Neural cell (in vitro differentiated cells): ENCODE data around the gene SNCA. TPM values are rescaled to one million over a fixed set of nuclear protein-coding genes. Genes with fewer than 3 reads are reported as not detected.
A peak's percentile ranks its signal among the peaks of the same experiment; 100 is the strongest.

Source experiments
- H2AFZ ChIP-seq: fragments of 200-600, 300-800 bp; sonication (generic), shearing (Covaris generic); 2 replicates; pipeline ENCODE4 v1.6.0; 2014; ENCODE audit warnings: low read depth, mild to moderate bottlenecking, antibody characterized with exemption, low read length, moderate library complexity
- H3F3A ChIP-seq: fragments of 200-600 bp; shearing (Covaris generic); 2 replicates; pipeline ENCODE4 v1.6.1; 2016; ENCODE audit warnings: mild to moderate bottlenecking, moderate library complexity, mixed read lengths, antibody characterized with exemption, low read length; ENCODE audit not compliant: insufficient read depth, poor library complexity, severe bottlenecking
- H3K27ac ChIP-seq: fragments of 200-600, 300-800 bp; sonication (generic), shearing (Covaris generic); 2 replicates; pipeline ENCODE4 v1.5.1; 2014; ENCODE audit warnings: mild to moderate bottlenecking, low read length, moderate library complexity
- H3K27me3 ChIP-seq: fragments of 300-800, 200-600 bp; sonication (generic), shearing (Covaris generic); 2 replicates; pipeline ENCODE4 v1.6.0; 2014; ENCODE audit warnings: mild to moderate bottlenecking, low read depth, low read length, moderate library complexity; ENCODE audit not compliant: insufficient read depth
- H3K36me3 ChIP-seq: fragments of 300-800, 200-600 bp; sonication (generic), shearing (Covaris generic); 2 replicates; pipeline ENCODE4 v1.5.1; 2014; ENCODE audit warnings: mild to moderate bottlenecking, antibody characterized with exemption, low read length, moderate library complexity; ENCODE audit not compliant: insufficient read depth
- H3K4me2 ChIP-seq: fragments of 300-800, 200-600 bp; sonication (generic), shearing (Covaris generic); 2 replicates; pipeline ENCODE4 v1.6.0; 2014; ENCODE audit warnings: mild to moderate bottlenecking, low read length
- H3K4me3 ChIP-seq: fragments of 300-800, 200-600 bp; sonication (generic), shearing (Covaris generic); 2 replicates; pipeline ENCODE4 v1.5.1; 2014; ENCODE audit warnings: mild to moderate bottlenecking, low read length, moderate library complexity
- H3K79me2 ChIP-seq: fragments of 200-600 bp; shearing (Covaris generic); replicated peaks from 2 replicates; pipeline ENCODE4 v1.6.0; 2014; ENCODE audit warnings: mild to moderate bottlenecking, low read length, moderate library complexity; ENCODE audit not compliant: insufficient read depth
- H3K9ac ChIP-seq: fragments of 300-800, 200-600 bp; sonication (generic), shearing (Covaris generic); 2 replicates; pipeline ENCODE4 v1.6.1; 2016; ENCODE audit warnings: mild to moderate bottlenecking, low read length, mixed read lengths
- H3K9me2 ChIP-seq: fragments of 200-600 bp; shearing (Covaris generic); 2 replicates; pipeline ENCODE4 v1.6.1; 2016; ENCODE audit warnings: mild to moderate bottlenecking, low read length, mixed read lengths; ENCODE audit not compliant: insufficient read depth
- H3K9me3 ChIP-seq: fragments of 200-600, 300-800 bp; sonication (generic), shearing (Covaris generic); 2 replicates; pipeline ENCODE4 v1.6.1; 2016; ENCODE audit warnings: mild to moderate bottlenecking, mixed run types, low read length, moderate library complexity, mixed read lengths
- H4K20me1 ChIP-seq: fragments of 200-600 bp; shearing (Covaris generic); 2 replicates; pipeline ENCODE4 v1.6.1; 2016; ENCODE audit warnings: mild to moderate bottlenecking, mixed run types; ENCODE audit not compliant: insufficient read depth
- CTCF ChIP-seq: fragments of 450-650 bp; IDR thresholded peaks from 2 replicates; pipeline ENCODE4 v1.5.1; 2014; ENCODE audit warnings: antibody characterized with exemption, mild to moderate bottlenecking, moderate library complexity; ENCODE audit not compliant: poor library complexity, severe bottlenecking
- EP300 ChIP-seq: fragments of 450-650 bp; conservative IDR thresholded peaks from 2 replicates; pipeline ENCODE4 v1.6.1; 2014; ENCODE audit warnings: antibody characterized with exemption, mild to moderate bottlenecking, moderate library complexity; ENCODE audit not compliant: poor library complexity, severe bottlenecking
- EZH2 ChIP-seq: fragments of 200-600, 300-800 bp; shearing (Covaris generic), sonication (generic); IDR thresholded peaks from 2 replicates; pipeline ENCODE4 v1.6.1; 2014; ENCODE audit warnings: antibody characterized with exemption, low read length, borderline replicate concordance, mild to moderate bottlenecking; ENCODE audit not compliant: insufficient read depth, poor library complexity, severe bottlenecking
- MXI1 ChIP-seq: fragments of 450-650 bp; conservative IDR thresholded peaks from 2 replicates; pipeline ENCODE4 v1.6.1; 2014; ENCODE audit warnings: antibody characterized with exemption, mild to moderate bottlenecking; ENCODE audit not compliant: poor library complexity, severe bottlenecking
- POLR2AphosphoS5 ChIP-seq: IDR thresholded peaks from 2 replicates; pipeline ENCODE4 v1.6.1; 2012
- RAD21 ChIP-seq: fragments of 450-650 bp; conservative IDR thresholded peaks from 2 replicates; pipeline ENCODE4 v1.6.1; 2014; ENCODE audit warnings: antibody characterized with exemption, mild to moderate bottlenecking, moderate library complexity
- REST ChIP-seq: IDR thresholded peaks from 2 replicates; pipeline ENCODE4 v1.6.1; 2012; ENCODE audit warnings: borderline replicate concordance
- SMC3 ChIP-seq: fragments of 450-650 bp; conservative IDR thresholded peaks from 2 replicates; pipeline ENCODE4 v1.6.1; 2014; ENCODE audit warnings: antibody characterized with exemption, mild to moderate bottlenecking, moderate library complexity; ENCODE audit not compliant: poor library complexity
- TAF1 ChIP-seq: IDR thresholded peaks from 2 replicates; pipeline ENCODE4 v1.6.1; 2012; ENCODE audit warnings: low read depth
- polyA minus RNA-seq: library from RNA; depleted of rRNA, polyadenylated mRNA; stranded (reverse); fragments of >200 nt; gene quantifications from 2 replicates; pipeline ENCODE4 v1.2.3, GENCODE V29; 2014
- polyA plus RNA-seq: library from polyadenylated mRNA; depleted of rRNA; stranded (reverse); fragments of >200 nt; gene quantifications from 2 replicates; pipeline ENCODE4 v1.2.3, GENCODE V29; 2014

Gene SNCA
- polyA plus RNA-seq (66.1 and 70.5 TPM in 2 replicates), polyA minus RNA-seq (57.7 and 61.4 TPM in 2 replicates)

GRCh38 chr4:89836897-89837384, at the start of gene SNCA:
TSS of gene SNCA (minus strand) at chr4:89837161. CDS start at chr4:89835667, 1,494 bp downstream.
- H3K27me3 ChIP-seq: no peaks in the 10 kb centered on the region
- H3K27ac ChIP-seq: peak within 1 kb of the TSS; percentile 81
- no peaks in the 10 kb centered on the region for H3K9me3 ChIP-seq

GRCh38 chr4:89879215-89879614, 42.3 kb upstream of the SNCA start:
- H3K9me2 ChIP-seq: no peaks in the 10 kb centered on the region
- H3F3A ChIP-seq: peaks cover 3% of the 10 kb centered on the region
- no peaks in the 10 kb centered on the region for H3K27me3 ChIP-seq
- H3K9me3 ChIP-seq: no peaks in the 10 kb centered on the region
- H3K36me3 ChIP-seq: no peaks in the 10 kb centered on the region
- H2AFZ ChIP-seq: no peak overlapping the region
- peaks cover 40% of the 10 kb centered on the region for H3K79me2 ChIP-seq
- no peak overlapping the region for H3K27ac ChIP-seq
- no peak overlapping the region for H3K4me2 ChIP-seq
- no peak overlapping the region for H3K9ac ChIP-seq
- H3K4me3 ChIP-seq: peak overlapping the region; percentile 21
- H4K20me1 ChIP-seq: no peaks in the 10 kb centered on the region
- TF ChIP-seq SMC3 (no peak), CTCF (no peak), EZH2 (no peak), MXI1 (no peak), REST (no peak)

More at GRCh38 chr4:89836897-89837384, at the start of gene SNCA:
- H3K9ac ChIP-seq: peak within 1 kb of the TSS; percentile 82
- TF ChIP-seq CTCF (no peak), RAD21 (no peak), TAF1 (no peak), MXI1 (peak; percentile 50), POLR2AphosphoS5 (peak; percentile 47), EZH2 (no peak), REST (no peak), EP300 (peak; percentile 66), SMC3 (peak; percentile 11)
- peak within 1 kb of the TSS; percentile 53 for H3K4me2 ChIP-seq
- no peaks in the 10 kb centered on the region for H4K20me1 ChIP-seq
- H3K9me2 ChIP-seq: no peaks in the 10 kb centered on the region
- H3F3A ChIP-seq: no peaks in the 10 kb centered on the region
- H3K36me3 ChIP-seq: no peaks in the 10 kb centered on the region
- H3K79me2 ChIP-seq: no peaks in the 10 kb centered on the region
- peak within 1 kb of the TSS; percentile 80 for H2AFZ ChIP-seq
- peak within 1 kb of the TSS; percentile 77 for H3K4me3 ChIP-seq
